Thyroid gland (tissue), 4 donors: ENCODE measurements around the gene TUBGCP3.

Experiments
- CTCF ChIP-seq, 6 experiments: fragments of 200-600 bp in 3 of 6; fragments of 450-650 bp in 3 of 6; sonication (generic) in 3 of 6; IDR thresholded peaks; one replicate each; pipeline ENCODE4 v1.5.1; 2016 to 2019; ENCODE audit warnings: antibody characterized with exemption in 6 of 6, mild to moderate bottlenecking in 2 of 6, inconsistent platforms in 1 of 6, moderate library complexity in 1 of 6
- POLR2A ChIP-seq, 2 donors: fragments of 450-650 bp; IDR thresholded peaks; one replicate each; pipeline ENCODE4 v1.6.1; 2017; ENCODE audit warnings: antibody characterized with exemption in 2 of 2, mild to moderate bottlenecking in 2 of 2, moderate library complexity in 1 of 2

GRCh38 chr13:112576768-112577167, 11.2 kb downstream of the TUBGCP3 start:
- TF ChIP-seq CTCF (IDR thresholded peaks at IDR 0.05) (no peak), POLR2A (IDR thresholded peaks at IDR 0.05) (no peak)
